ENCODE results near the gene FBXL4. TPM values are rescaled to one million over a fixed set of nuclear protein-coding genes. Genes with fewer than 3 reads are reported as not detected.

FBXL4 gene
- total RNA-seq, 2 experiments from 2014 or later, result 16.4 to 17.5 TPM

DNA sequence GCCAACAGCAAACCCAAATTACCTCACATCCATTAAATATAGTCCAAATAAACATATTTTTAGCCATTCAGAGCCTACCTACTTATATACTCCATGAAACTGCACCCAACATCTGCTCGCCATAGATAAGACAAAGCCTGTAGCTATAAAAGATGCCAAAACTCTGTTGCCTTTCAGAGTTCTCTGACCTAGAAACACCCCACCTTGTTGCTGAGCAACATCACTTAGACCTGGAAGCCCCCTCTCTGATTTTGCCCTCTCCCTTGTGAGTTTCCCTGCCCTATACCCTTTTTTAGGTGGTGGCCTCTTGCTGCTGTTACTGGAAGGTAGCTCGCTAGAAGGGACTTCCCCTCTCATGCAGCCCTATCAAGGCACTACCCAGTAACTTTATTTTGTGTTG lies 27.7 kb upstream of the FBXL4 start:
- Mint-ChIP-seq H3K9me3 (no peaks in the 10 kb centered on the region), H3K27me3 (peaks cover 5% of the 10 kb centered on the region), H3K27ac (no peak overlapping the region), H3K4me3 (no peak overlapping the region), H3K36me3 (ENCODE audit: low read depth) (no peaks in the 10 kb centered on the region), H3K4me1 (ENCODE audit: low read depth) (no peaks in the 10 kb centered on the region)
- POLR2A ChIA-PET, result no interaction called here
- TF ChIP-seq, protein P1, sequence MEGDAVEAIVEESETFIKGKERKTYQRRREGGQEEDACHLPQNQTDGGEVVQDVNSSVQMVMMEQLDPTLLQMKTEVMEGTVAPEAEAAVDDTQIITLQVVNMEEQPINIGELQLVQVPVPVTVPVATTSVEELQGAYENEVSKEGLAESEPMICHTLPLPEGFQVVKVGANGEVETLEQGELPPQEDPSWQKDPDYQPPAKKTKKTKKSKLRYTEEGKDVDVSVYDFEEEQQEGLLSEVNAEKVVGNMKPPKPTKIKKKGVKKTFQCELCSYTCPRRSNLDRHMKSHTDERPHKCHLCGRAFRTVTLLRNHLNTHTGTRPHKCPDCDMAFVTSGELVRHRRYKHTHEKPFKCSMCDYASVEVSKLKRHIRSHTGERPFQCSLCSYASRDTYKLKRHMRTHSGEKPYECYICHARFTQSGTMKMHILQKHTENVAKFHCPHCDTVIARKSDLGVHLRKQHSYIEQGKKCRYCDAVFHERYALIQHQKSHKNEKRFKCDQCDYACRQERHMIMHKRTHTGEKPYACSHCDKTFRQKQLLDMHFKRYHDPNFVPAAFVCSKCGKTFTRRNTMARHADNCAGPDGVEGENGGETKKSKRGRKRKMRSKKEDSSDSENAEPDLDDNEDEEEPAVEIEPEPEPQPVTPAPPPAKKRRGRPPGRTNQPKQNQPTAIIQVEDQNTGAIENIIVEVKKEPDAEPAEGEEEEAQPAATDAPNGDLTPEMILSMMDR (IDR thresholded peaks at IDR 0.05), result no peak
- DNase-seq (no peak), ATAC-seq (no peak)
- intact Hi-C loops (cut with micrococcal nuclease), result no loop called here
- CTCF ChIA-PET, result interaction anchor here (1.1 kb wide), 1 partner anchor 267 kb away, joined by 3 read pairs; no protein-coding TSS in a partner anchor

DNA sequence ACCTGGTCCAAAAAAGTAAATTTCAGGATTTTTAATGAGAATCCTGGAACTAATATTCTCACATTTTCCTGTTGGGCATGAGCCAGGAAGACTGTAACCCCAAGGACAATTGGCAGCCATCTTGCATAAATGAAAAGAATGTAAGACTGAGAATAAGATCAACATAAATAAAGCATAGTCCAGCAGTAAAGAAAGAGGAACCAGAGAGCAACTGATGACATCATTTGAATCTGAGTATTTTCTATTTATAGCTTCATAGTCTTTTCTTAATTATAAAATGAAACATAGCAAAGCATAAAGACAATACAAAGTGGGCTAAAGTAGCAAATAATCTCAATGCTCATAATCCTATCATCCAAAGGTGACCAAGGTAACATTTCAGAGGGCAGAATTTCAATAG lies 26.6 kb upstream of the FBXL4 start:
- intact Hi-C loops (cut with micrococcal nuclease), result no loop called here
- Mint-ChIP-seq H3K4me1 (ENCODE audit: low read depth) (no peaks in the 10 kb centered on the region), H3K9me3 (no peaks in the 10 kb centered on the region), H3K4me3 (no peak overlapping the region), H3K36me3 (ENCODE audit: low read depth) (no peaks in the 10 kb centered on the region), H3K27ac (no peak overlapping the region), H3K27me3 (peaks cover 5% of the 10 kb centered on the region)
- DNase-seq (no peak), ATAC-seq (no peak)
- TF ChIP-seq, protein P1 (IDR thresholded peaks at IDR 0.05), result no peak
- ChIA-PET POLR2A (no interaction called here), CTCF (no interaction called here)

DNA sequence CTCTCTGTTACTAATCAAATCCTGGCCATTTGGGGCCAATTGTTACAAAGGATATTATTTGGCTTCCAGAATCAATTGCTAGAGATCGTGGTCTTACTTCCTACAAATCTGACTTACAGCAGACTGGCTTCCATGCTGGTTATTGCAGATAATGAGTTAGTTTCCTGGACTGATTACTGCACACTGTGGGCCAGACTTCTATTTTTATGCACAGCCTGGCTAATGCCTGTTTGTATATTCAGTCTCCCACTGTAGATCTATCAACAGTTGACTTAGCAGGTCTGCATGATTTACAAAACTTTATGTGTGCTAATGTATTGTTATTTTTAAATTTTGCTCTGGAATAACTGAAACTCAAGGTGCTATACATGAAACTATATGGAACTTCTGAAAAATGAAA lies 25.8 kb upstream of the FBXL4 start:
- ChIA-PET POLR2A (no interaction called here), CTCF (no interaction called here)
- Mint-ChIP-seq H3K9me3 (peaks cover 2% of the 10 kb centered on the region), H3K4me3 (no peak overlapping the region), H3K36me3 (ENCODE audit: low read depth) (no peaks in the 10 kb centered on the region), H3K27me3 (peaks cover 5% of the 10 kb centered on the region), H3K27ac (no peak overlapping the region), H3K4me1 (ENCODE audit: low read depth) (no peaks in the 10 kb centered on the region)
- intact Hi-C loops (cut with micrococcal nuclease), result no loop called here
- ATAC-seq (no peak), DNase-seq (no peak)
- TF ChIP-seq, protein P1 (IDR thresholded peaks at IDR 0.05), result no peak

DNA sequence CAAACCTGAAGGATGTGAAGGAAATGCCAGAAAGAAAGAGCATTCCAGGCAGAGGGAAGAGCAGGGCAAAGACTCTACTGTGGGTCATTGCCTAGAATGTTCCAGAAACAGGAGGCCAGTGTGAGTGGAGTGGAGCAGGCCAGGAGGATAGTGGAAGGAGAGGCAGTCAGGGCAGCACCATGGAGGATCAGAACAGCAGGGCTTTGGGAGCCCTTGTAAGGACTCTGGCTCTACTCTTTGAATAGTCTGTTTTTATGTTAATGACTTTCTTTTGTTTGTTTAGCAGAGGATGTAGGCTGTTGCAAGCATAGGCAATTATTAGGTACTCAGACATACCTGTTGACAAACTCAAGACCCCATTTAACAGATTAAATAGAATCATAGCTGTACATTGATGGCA lies 23.6 kb upstream of the FBXL4 start:
- DNase-seq (no peak), ATAC-seq (no peak)
- ChIA-PET CTCF (no interaction called here), POLR2A (no interaction called here)
- Mint-ChIP-seq H3K27ac (no peak overlapping the region), H3K36me3 (ENCODE audit: low read depth) (no peaks in the 10 kb centered on the region), H3K9me3 (peaks cover 2% of the 10 kb centered on the region), H3K4me1 (ENCODE audit: low read depth) (no peaks in the 10 kb centered on the region), H3K27me3 (peaks cover 5% of the 10 kb centered on the region), H3K4me3 (no peak overlapping the region)
- intact Hi-C loops (cut with micrococcal nuclease), result no loop called here
- TF ChIP-seq, protein P1 (IDR thresholded peaks at IDR 0.05), result no peak

DNA sequence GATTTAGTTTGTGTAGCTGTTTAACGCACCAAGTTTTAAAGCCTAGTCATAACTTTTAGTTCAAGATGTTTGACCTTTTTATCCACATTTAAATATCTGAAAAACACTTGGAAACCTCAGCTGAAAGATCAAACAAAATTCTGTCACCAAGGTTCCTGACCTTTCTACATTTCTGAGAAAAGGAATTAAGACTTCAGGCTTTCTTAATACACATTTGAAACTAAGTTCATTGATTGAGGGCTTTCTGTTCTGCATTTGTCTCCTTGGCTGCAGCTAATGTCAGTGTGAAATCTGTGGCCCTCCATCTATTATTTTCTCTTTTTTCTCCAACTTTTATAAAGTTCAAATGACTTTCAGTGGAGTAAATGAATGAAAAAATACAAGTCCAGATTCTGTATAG lies 22.7 kb upstream of the FBXL4 start:
- POLR2A ChIA-PET, result no interaction called here
- H3K27me3 Mint-ChIP-seq, result peaks cover 3% of the 10 kb centered on the region
- CTCF ChIA-PET, result no interaction called here
- no peak for ATAC-seq
- no peak for DNase-seq
- TF ChIP-seq, protein P1 (IDR thresholded peaks at IDR 0.05), result no peak
- no peaks in the 10 kb centered on the region for H3K36me3 Mint-ChIP-seq (ENCODE audit: low read depth)
- peaks cover 2% of the 10 kb centered on the region for H3K9me3 Mint-ChIP-seq
- intact Hi-C loops (cut with micrococcal nuclease), result no loop called here
- no peak overlapping the region for H3K4me3 Mint-ChIP-seq
- no peak overlapping the region for H3K27ac Mint-ChIP-seq
- H3K4me1 Mint-ChIP-seq (ENCODE audit: low read depth), result no peaks in the 10 kb centered on the region
